ENCODE data around the gene TMEM131. TPM values are rescaled to one million over a fixed set of nuclear protein-coding genes. Genes with fewer than 3 reads are reported as not detected.

The TMEM131 gene
- total and polyA plus RNA-seq, 9 donors = 25.4 to 54.7 (median 41.6) TPM

DNA sequence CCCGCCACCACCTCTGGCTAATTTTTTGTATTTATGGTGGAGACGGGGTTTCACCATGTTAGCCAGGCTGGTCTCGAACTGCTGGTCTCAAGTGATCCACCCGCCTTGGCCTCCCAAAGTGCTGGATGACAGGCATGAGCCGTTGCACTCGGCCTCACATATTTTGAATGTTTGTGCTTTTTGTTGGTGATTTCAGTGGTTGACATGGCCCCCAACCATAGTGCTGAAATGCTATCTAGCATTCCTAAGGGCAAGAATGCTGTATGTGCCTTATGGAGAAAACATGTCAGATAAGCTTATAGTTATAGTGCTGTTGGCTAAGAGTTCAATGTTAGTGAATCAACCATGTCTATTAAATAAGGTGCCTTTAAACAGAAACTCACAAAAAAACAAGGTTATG, 273.5 kb downstream of the TMEM131 start:
- no peak overlapping the region for H3K4me3 ChIP-seq (ENCODE audit: low read length)
- no peak for DNase-seq
- H3K27ac ChIP-seq (ENCODE audit: low read length) = no peak overlapping the region
- no peaks in the 10 kb centered on the region for H3K36me3 ChIP-seq (ENCODE audit: control insufficient read depth, insufficient read depth, low read length)
- 94% methylated on average over 6 of the region's 6 CpGs for WGBS (ENCODE audit: insufficient coverage)
- H3K9me3 ChIP-seq (replicated peaks; ENCODE audit: control insufficient read depth, low read depth, low read length) = no peaks in the 10 kb centered on the region
- H3K27me3 ChIP-seq (ENCODE audit: control insufficient read depth, insufficient read depth, low read length) = no peaks in the 10 kb centered on the region
- H3K4me1 ChIP-seq (ENCODE audit: control insufficient read depth, insufficient read depth, low read length) = peaks cover 43% of the 10 kb centered on the region

DNA sequence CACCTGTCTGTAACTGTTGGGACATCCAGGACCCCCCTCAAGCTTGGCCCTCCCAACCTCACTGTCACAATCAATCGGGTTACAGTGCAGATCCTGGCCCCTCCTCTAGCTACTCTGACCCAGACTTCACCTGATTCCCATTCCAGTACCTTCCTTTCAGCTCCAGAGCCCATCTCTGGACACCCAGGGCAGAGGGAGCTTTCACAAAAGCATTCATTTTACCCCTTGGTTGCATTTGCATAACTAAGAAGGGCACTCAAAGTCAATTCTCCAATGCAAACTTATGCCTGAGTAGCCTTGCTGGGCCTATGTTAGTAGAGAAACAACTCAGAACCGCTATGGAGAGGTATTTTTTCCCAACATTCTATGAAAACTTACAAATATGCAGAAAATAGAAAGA, 275.0 kb downstream of the TMEM131 start:
- H3K27ac ChIP-seq (ENCODE audit: low read length) = no peak overlapping the region
- H3K36me3 ChIP-seq (ENCODE audit: control insufficient read depth, insufficient read depth, low read length) = no peaks in the 10 kb centered on the region
- H3K4me1 ChIP-seq (ENCODE audit: control insufficient read depth, insufficient read depth, low read length) = peaks cover 36% of the 10 kb centered on the region
- H3K9me3 ChIP-seq (replicated peaks; ENCODE audit: control insufficient read depth, low read depth, low read length) = no peaks in the 10 kb centered on the region
- no peaks in the 10 kb centered on the region for H3K27me3 ChIP-seq (ENCODE audit: control insufficient read depth, insufficient read depth, low read length)
- DNase-seq = no peak
- 38% methylated on average over 1 of the region's 2 CpGs for WGBS (ENCODE audit: insufficient coverage)
- no peak overlapping the region for H3K4me3 ChIP-seq (ENCODE audit: low read length)

DNA sequence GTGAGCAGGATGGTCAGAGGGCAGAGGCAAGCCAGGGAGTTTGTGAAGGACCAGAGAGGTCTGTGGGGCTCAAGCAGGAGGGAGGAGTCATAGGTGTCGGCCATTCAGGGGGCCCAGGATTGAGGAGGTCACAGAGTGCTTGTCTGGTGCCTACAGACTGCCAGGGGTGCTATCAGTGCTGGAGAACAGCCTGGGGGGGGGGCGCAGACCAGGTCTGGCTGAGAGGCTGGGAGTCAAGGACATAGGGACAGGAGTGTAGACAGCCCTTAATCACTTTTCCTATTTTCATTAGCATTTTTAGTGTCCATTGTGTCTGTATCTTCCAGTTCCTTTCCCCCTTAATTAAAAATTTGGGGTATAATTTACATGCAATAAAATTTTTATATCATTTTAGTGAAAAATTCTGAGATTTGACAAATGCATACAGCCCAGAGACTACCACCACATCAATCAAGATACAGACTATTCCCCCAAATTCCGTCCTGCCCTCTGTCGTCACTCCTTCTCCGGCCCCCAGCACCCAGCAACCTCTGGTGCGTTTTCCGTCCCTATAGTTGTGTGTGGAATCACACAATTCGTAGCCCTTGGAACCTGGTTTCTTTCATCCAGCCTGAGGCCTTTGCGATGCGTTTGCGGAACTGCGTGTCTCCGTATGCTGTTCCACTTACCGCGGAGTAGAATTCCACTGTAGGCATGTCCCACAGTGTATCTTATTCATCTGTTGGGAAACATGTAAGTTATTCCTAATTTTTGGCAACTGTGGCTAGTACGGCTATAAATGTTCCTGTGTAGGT, 276.2 kb downstream of the TMEM131 start:
- 98% methylated on average over 11 of the region's 16 CpGs for WGBS (ENCODE audit: insufficient coverage)
- H3K36me3 ChIP-seq (ENCODE audit: control insufficient read depth, insufficient read depth, low read length) = no peaks in the 10 kb centered on the region
- no peak overlapping the region for H3K4me3 ChIP-seq (ENCODE audit: low read length)
- no peaks in the 10 kb centered on the region for H3K9me3 ChIP-seq (replicated peaks; ENCODE audit: control insufficient read depth, low read depth, low read length)
- H3K27ac ChIP-seq (ENCODE audit: low read length) = no peak overlapping the region
- no peak for DNase-seq
- no peaks in the 10 kb centered on the region for H3K27me3 ChIP-seq (ENCODE audit: control insufficient read depth, insufficient read depth, low read length)
- H3K4me1 ChIP-seq (ENCODE audit: control insufficient read depth, insufficient read depth, low read length) = peaks cover 25% of the 10 kb centered on the region

DNA sequence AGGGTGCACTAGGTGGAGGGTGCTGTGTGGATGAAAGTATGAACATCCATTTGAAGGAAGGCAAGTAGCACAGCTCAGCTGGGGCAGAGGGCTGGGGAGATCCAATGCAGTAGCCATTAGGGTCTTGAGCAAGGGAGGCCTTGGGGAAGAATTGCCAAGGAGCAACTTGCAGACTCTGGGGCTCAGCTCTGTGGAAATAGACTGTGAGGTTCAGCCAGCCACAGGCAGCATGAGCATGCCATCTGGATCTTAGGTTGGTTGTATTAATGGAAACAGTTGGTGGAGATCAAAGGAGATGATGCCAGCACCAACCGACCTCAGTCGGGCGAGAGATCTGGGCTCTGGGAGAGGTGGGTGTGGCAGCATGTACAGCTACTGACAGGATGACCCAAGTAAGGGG, 276.8 kb downstream of the TMEM131 start:
- Histone ChIP-seq H3K4me3 (ENCODE audit: low read length) (no peak overlapping the region), H3K27ac (ENCODE audit: low read length) (no peak overlapping the region), H3K27me3 (ENCODE audit: control insufficient read depth, insufficient read depth, low read length) (no peaks in the 10 kb centered on the region), H3K4me1 (ENCODE audit: control insufficient read depth, insufficient read depth, low read length) (peaks cover 24% of the 10 kb centered on the region), H3K36me3 (ENCODE audit: control insufficient read depth, insufficient read depth, low read length) (no peaks in the 10 kb centered on the region), H3K9me3 (replicated peaks; ENCODE audit: control insufficient read depth, low read depth, low read length) (no peaks in the 10 kb centered on the region)
- no peak for DNase-seq
- 86% methylated on average over 3 of the region's 3 CpGs for WGBS (ENCODE audit: insufficient coverage)

DNA sequence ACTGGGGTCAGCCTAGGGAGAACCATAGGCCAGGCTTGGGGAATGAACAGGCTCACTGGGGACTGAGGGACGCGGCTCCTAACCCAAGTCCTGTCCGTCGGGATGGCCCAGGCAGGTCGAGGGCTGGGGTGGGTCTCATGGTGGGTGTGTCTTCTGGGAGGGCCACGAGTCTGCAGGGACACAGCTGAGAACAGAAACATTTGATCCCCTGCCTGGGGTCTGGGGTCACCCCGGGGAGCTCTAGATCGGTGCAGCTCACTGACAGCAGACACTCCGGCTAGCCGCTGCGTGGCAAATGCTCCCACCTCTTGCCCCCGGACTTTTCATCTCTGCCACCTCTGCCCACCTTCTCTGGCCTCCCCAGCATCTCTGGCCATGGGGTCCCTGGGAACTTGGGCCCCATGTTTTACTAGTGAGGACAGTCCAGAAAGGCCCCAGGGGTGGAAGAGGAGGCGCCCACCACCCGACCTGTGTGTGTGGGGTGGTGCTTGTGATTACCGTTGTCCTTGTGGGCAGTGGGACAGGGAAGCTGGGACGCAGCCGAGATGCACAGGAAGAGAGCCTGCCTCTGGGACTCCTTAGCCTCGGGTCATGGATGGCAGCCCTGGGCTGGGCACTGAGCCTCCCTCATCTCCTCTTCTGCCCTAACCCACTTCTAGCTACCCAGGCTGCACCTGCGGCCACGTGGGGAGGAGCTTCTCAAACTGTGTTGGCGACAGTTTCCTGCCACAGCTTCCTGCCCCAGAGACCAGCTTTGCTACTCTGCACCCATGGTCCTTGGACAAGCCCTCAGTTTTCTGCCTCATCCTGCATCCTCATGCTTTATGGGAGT, 277.5 kb downstream of the TMEM131 start:
- Histone ChIP-seq H3K4me1 (ENCODE audit: control insufficient read depth, insufficient read depth, low read length) (peaks cover 27% of the 10 kb centered on the region), H3K36me3 (ENCODE audit: control insufficient read depth, insufficient read depth, low read length) (no peaks in the 10 kb centered on the region), H3K27ac (ENCODE audit: low read length) (peak overlapping the region; percentile 71), H3K27me3 (ENCODE audit: control insufficient read depth, insufficient read depth, low read length) (no peaks in the 10 kb centered on the region), H3K4me3 (ENCODE audit: low read length) (no peak overlapping the region), H3K9me3 (replicated peaks; ENCODE audit: control insufficient read depth, low read depth, low read length) (no peaks in the 10 kb centered on the region)
- WGBS (ENCODE audit: insufficient coverage) = 74% methylated on average over 20 of the region's 21 CpGs
- no peak for DNase-seq

DNA sequence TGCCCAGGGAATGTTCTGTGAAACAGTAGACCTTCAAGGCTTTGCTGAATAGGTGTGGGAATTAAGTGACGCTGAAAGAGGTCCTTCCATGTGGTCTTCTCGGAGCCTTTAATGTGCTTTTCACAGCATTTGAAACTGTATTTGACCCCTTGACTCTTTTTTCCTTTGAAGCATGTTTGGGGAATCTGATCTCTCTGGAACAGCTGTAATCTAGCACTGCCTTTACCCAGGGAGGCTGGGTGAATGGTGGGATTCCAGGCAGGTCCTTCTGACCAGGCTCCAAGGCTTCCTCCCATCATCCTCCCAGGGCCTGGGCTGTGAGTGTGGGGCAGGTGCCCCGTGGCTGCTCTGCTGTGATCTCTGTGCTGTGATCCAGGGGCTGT, 278.1 kb downstream of the TMEM131 start:
- WGBS (ENCODE audit: insufficient coverage) = 36% methylated on average over 3 of the region's 3 CpGs
- Histone ChIP-seq H3K27ac (ENCODE audit: low read length) (peak overlapping the region; percentile 71), H3K36me3 (ENCODE audit: control insufficient read depth, insufficient read depth, low read length) (no peaks in the 10 kb centered on the region), H3K9me3 (replicated peaks; ENCODE audit: control insufficient read depth, low read depth, low read length) (no peaks in the 10 kb centered on the region), H3K4me3 (ENCODE audit: low read length) (no peak overlapping the region), H3K27me3 (ENCODE audit: control insufficient read depth, insufficient read depth, low read length) (no peaks in the 10 kb centered on the region), H3K4me1 (ENCODE audit: control insufficient read depth, insufficient read depth, low read length) (peaks cover 34% of the 10 kb centered on the region)
- DNase-seq = peak; percentile 27

DNA sequence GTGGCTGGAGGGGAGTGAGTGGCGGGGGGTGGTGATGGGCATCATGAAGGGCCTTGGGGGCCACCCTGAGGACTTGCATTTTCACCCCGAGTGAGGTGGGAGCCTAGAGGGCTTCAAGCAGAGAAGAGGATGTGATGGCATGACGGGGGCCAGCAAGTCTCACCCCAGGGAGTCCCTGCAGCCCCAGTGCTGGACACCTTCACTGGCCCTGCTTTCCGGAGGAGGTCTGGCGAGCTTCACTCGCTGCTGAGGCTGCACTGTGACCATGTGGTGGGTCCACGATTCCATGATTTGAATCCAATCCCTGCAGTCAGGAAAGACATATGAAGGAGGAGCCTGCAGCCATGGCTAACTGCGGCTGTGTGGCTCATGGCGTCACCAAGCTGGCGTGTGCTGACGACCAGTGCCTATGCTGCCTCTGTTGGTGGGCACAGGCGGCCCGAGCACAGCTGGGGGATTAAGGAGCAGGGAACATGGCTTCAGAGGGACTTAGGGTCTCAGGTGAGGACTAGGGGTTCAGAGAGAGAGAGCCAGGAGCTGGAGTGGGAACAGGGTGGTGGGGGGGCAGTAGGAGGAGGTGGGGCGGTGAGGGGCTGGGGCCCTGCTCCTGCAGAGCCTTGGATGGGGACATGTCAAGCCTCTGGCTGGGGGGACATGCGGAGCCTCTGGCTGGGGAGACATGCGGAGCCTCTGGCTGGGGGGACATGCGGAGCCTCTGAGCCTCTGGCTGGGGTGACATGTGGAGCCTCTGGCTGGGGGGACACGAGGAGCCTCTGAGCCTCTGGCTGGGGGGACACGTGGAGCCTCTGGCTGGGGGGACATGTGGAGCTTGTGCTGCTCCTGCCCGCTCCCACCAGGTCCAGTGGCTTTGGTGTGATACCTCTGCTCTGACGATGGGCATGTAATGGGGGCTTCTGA, 278.8 kb downstream of the TMEM131 start:
- DNase-seq = no peak
- peaks cover 36% of the 10 kb centered on the region for H3K4me1 ChIP-seq (ENCODE audit: control insufficient read depth, insufficient read depth, low read length)
- 69% methylated on average over 21 of the region's 21 CpGs for WGBS (ENCODE audit: insufficient coverage)
- H3K4me3 ChIP-seq (ENCODE audit: low read length) = no peak overlapping the region
- no peaks in the 10 kb centered on the region for H3K27me3 ChIP-seq (ENCODE audit: control insufficient read depth, insufficient read depth, low read length)
- no peaks in the 10 kb centered on the region for H3K36me3 ChIP-seq (ENCODE audit: control insufficient read depth, insufficient read depth, low read length)
- peak overlapping the region; percentile 71 for H3K27ac ChIP-seq (ENCODE audit: low read length)
- H3K9me3 ChIP-seq (replicated peaks; ENCODE audit: control insufficient read depth, low read depth, low read length) = no peaks in the 10 kb centered on the region

DNA sequence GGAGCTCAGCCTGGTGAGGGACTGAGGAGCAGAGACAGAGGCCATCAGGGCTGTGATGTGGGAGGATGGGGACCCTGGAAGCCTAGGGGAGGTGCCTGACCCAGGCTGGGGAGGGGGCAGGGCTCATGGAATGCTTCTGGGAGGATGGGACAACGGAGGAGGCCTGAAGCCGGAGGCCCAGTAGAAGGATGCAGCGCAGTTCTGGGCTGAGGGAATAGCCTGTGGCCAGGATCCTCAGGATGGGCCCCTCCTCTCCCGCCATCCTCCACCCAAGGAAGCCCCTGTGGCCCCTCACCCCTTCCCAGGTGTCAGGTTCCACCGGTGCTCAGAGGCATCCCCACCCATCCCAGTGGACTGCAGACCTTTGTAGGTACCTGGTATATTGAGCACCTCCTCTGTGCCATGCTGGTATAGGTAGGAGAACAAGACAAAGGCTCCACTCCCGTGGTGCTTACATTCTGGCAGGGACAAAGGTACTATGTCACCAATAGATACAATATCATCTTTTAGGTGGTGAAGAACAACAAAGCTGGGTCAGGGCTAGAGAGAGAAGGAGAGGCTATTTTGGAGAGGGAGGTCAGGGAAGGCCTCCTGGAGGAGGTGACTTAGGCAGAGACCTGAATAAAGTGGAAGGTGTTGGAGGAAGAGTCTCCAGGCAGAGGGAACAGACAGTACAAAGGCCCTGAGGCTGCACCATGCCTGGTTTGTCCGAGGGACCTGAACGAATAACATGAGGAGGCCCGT, 279.6 kb downstream of the TMEM131 start:
- Histone ChIP-seq H3K4me3 (ENCODE audit: low read length) (no peak overlapping the region), H3K36me3 (ENCODE audit: control insufficient read depth, insufficient read depth, low read length) (no peaks in the 10 kb centered on the region), H3K27ac (ENCODE audit: low read length) (no peak overlapping the region), H3K27me3 (ENCODE audit: control insufficient read depth, insufficient read depth, low read length) (no peaks in the 10 kb centered on the region), H3K4me1 (ENCODE audit: control insufficient read depth, insufficient read depth, low read length) (peaks cover 36% of the 10 kb centered on the region), H3K9me3 (replicated peaks; ENCODE audit: control insufficient read depth, low read depth, low read length) (no peaks in the 10 kb centered on the region)
- 77% methylated on average over 5 of the region's 9 CpGs for whole genome bisulfite sequencing (ENCODE audit: insufficient coverage)
- no peak for DNase-seq

DNA sequence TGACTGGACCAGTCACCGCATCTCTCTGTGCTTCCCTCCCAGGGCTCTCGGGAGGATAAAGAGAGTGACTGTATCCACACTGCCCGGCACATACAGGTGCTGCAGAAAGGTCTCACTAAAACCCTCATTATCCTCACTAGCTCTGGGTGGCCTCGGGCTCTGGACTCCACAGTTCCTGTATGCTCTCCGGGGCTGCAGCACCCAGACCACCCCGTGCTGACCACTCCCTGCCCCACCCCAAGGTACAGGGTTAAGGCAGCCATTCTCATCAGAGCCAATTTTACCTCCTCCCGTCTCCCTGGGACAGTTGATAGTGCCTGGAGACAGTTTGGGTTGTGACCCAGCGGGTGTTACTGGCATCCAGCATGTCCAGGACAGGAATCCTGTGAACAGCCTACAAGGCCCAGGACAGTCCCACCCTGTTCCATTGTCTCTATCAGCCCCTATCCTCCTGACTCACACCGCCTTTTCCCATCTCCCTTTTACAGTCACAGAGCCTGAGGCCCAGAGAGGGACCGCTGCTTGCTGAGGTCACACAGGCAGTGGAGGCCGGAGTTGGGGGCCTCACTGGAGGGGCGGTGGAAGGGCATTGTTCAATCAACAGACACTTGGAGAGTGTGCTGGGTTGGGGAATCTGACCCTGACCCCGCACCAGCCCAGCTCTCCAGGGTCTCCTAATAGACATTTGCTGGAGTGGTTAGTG, 280.6 kb downstream of the TMEM131 start:
- DNase-seq = no peak
- Histone ChIP-seq H3K27me3 (ENCODE audit: control insufficient read depth, insufficient read depth, low read length) (no peaks in the 10 kb centered on the region), H3K36me3 (ENCODE audit: control insufficient read depth, insufficient read depth, low read length) (no peaks in the 10 kb centered on the region), H3K9me3 (replicated peaks; ENCODE audit: control insufficient read depth, low read depth, low read length) (no peaks in the 10 kb centered on the region), H3K27ac (ENCODE audit: low read length) (no peak overlapping the region), H3K4me3 (ENCODE audit: low read length) (no peak overlapping the region), H3K4me1 (ENCODE audit: control insufficient read depth, insufficient read depth, low read length) (peaks cover 36% of the 10 kb centered on the region)
- 83% methylated on average over 7 of the region's 13 CpGs for WGBS (ENCODE audit: insufficient coverage)
